H1 (cell line): ENCODE measurements around the gene HTR3E. TPM values are rescaled to one million over a fixed set of nuclear protein-coding genes. Genes with fewer than 3 reads are reported as not detected.

Source experiments
- CTCF ChIA-PET: fragments of 300-600 bp; sonication (Branson Sonifier 250); formaldehyde crosslinking; loops from one replicate; lab custom pipeline; 2021; ENCODE audit not compliant: partially characterized antibody; lab: Charles Lee
- POLR2A ChIA-PET: fragments of 300-600 bp; sonication (Branson Sonifier 250); formaldehyde crosslinking; loops from one replicate; lab custom pipeline; 2021; ENCODE audit warnings: inconsistent platforms; ENCODE audit not compliant: partially characterized antibody; lab: Charles Lee
- DNase-seq, 2 experiments: peaks; one replicate each; pipeline versions ENCODE4 v3.0.0 to v3.0.0-alpha.2; 2010 to 2022; ENCODE audit warnings: low spot score in 2 of 2, low read depth in 1 of 2, mixed read lengths in 1 of 2
- FAIRE-seq: peaks from 2 replicates; lab custom pipeline; 2011; peaks lifted over from hg19 to GRCh38; lab: Jason Lieb, UNC
- H2AFZ ChIP-seq: 2 replicates; pipeline ENCODE4 v1.8.1; 2012; ENCODE audit warnings: low read length, inconsistent platforms
- H2AK5ac ChIP-seq: 2 replicates; pipeline ENCODE4 v1.6.1; 2013; ENCODE audit warnings: low read depth, low read length
- H2BK120ac ChIP-seq: replicated peaks from 2 replicates; pipeline ENCODE3; 2013; ENCODE audit warnings: low read depth, low read length, inconsistent platforms
- H2BK12ac ChIP-seq: 2 replicates; pipeline ENCODE4 v1.6.1; 2013; ENCODE audit warnings: low read depth, low read length
- H2BK15ac ChIP-seq: 2 replicates; pipeline ENCODE4 v1.6.1; 2013; ENCODE audit warnings: low read length
- H2BK20ac ChIP-seq: 2 replicates; pipeline ENCODE4 v1.6.1; 2013; ENCODE audit warnings: low read length
- H2BK5ac ChIP-seq: 2 replicates; pipeline ENCODE4 v1.6.1; 2013; ENCODE audit warnings: low read depth, low read length
- H3K14ac ChIP-seq: 2 replicates; pipeline ENCODE4 v1.6.1; 2013; ENCODE audit warnings: inconsistent platforms; ENCODE audit not compliant: insufficient read length
- H3K18ac ChIP-seq: 2 replicates; pipeline ENCODE4 v1.6.1; 2013; ENCODE audit warnings: low read length; ENCODE audit errors: extremely low read depth
- H3K23ac ChIP-seq: 2 replicates; pipeline ENCODE4 v1.6.1; 2013; ENCODE audit warnings: inconsistent platforms; ENCODE audit not compliant: insufficient read length
- H3K23me2 ChIP-seq: 2 replicates; pipeline ENCODE4 v1.6.1; 2013; ENCODE audit warnings: low read depth, low read length
- H3K27ac ChIP-seq: 2 replicates; pipeline ENCODE4 v1.6.1; 2011; ENCODE audit warnings: low read depth, low read length, inconsistent platforms
- H3K27me3 ChIP-seq, 4 experiments: replicated peaks in 1 of 4; 1 replicate in 1 of 4; 2 replicates in 3 of 4; pipeline versions ENCODE4 v1.6.1 to v1.8.1; 2011 to 2013; ENCODE audit warnings: low read length in 3 of 4, mild to moderate bottlenecking in 3 of 4, inconsistent platforms in 2 of 4, mixed read lengths in 2 of 4, moderate library complexity in 1 of 4; ENCODE audit not compliant: control insufficient read depth in 3 of 4, insufficient read depth in 3 of 4; ENCODE audit errors: extremely low read depth in 1 of 4
- H3K36me3 ChIP-seq, 4 experiments: 2 replicates each; pipeline versions ENCODE4 v1.6.1 to v1.8.1; 2011 to 2013; ENCODE audit warnings: mild to moderate bottlenecking in 4 of 4, low read length in 3 of 4, moderate library complexity in 2 of 4, control low read depth in 1 of 4, inconsistent platforms in 1 of 4; ENCODE audit not compliant: insufficient read depth in 4 of 4, control insufficient read depth in 2 of 4
- H3K4ac ChIP-seq: replicated peaks from 2 replicates; pipeline ENCODE3; 2013; ENCODE audit warnings: low read length, low read depth, mixed read lengths, inconsistent platforms; ENCODE audit not compliant: insufficient read length
- H3K4me1 ChIP-seq, 4 experiments: replicated peaks in 1 of 4; 1 replicate in 1 of 4; 2 replicates in 3 of 4; pipeline versions ENCODE4 v1.6.1 to v1.8.1; 2011 to 2013; ENCODE audit warnings: low read length in 3 of 4, inconsistent platforms in 2 of 4, mixed read lengths in 1 of 4; ENCODE audit not compliant: insufficient read depth in 4 of 4, control insufficient read depth in 3 of 4
- H3K4me2 ChIP-seq, 2 experiments: 2 replicates each; pipeline versions ENCODE4 v1.6.1 to v1.8.1; 2011 to 2013; ENCODE audit warnings: low read depth in 2 of 2, low read length in 2 of 2, control low read depth in 1 of 2, inconsistent platforms in 1 of 2, mild to moderate bottlenecking in 1 of 2; ENCODE audit not compliant: insufficient read depth in 1 of 2
- H3K4me3 ChIP-seq, 4 experiments: fragments of 200-600, 300-600 bp in 1 of 4; sonication (generic), shearing (Covaris generic), sonication (Bioruptor Twin) in 1 of 4; 2 replicates each; pipeline versions ENCODE4 v1.5.1 to v1.8.1; 2011 to 2016; ENCODE audit warnings: low read length in 4 of 4, low read depth in 3 of 4, control low read depth in 2 of 4, inconsistent platforms in 2 of 4, mild to moderate bottlenecking in 2 of 4, mixed read lengths in 1 of 4, moderate library complexity in 1 of 4; ENCODE audit not compliant: insufficient read depth in 2 of 4; ENCODE audit errors: extremely low read depth in 1 of 4
- H3K56ac ChIP-seq: replicated peaks from 2 replicates; pipeline ENCODE3; 2013; ENCODE audit warnings: low read depth, mild to moderate bottlenecking, mixed read lengths, low read length, inconsistent platforms; ENCODE audit not compliant: insufficient read length
- H3K79me1 ChIP-seq: 2 replicates; pipeline ENCODE4 v1.6.1; 2013; ENCODE audit warnings: low read depth, low read length, control low read depth
- H3K79me2 ChIP-seq, 2 experiments: 2 replicates each; pipeline versions ENCODE4 v1.6.1 to v1.8.1; 2012 to 2013; ENCODE audit warnings: low read length in 2 of 2, mild to moderate bottlenecking in 2 of 2, inconsistent platforms in 1 of 2; ENCODE audit not compliant: insufficient read depth in 2 of 2, control insufficient read depth in 1 of 2
- H3K9ac ChIP-seq, 4 experiments: replicated peaks in 1 of 4; 1 replicate in 1 of 4; 2 replicates in 3 of 4; pipeline versions ENCODE4 v1.6.1 to v1.8.1; 2011 to 2013; ENCODE audit warnings: low read depth in 3 of 4, low read length in 3 of 4, control low read depth in 2 of 4, mild to moderate bottlenecking in 2 of 4, moderate library complexity in 2 of 4, inconsistent platforms in 1 of 4; ENCODE audit errors: extremely low read depth in 1 of 4
- H3K9me3 ChIP-seq, 2 experiments: 2 replicates each; pipeline versions ENCODE4 v1.6.1 to v1.8.1; 2012 to 2013; ENCODE audit warnings: mild to moderate bottlenecking in 2 of 2, moderate library complexity in 2 of 2, control low read depth in 1 of 2, inconsistent platforms in 1 of 2, low read depth in 1 of 2, low read length in 1 of 2, mixed read lengths in 1 of 2; ENCODE audit not compliant: insufficient read depth in 2 of 2
- H4K20me1 ChIP-seq, 2 experiments: replicated peaks in 1 of 2; 2 replicates each; pipeline versions ENCODE3 to v1.8.1; 2011 to 2013; ENCODE audit warnings: inconsistent platforms in 2 of 2, low read length in 2 of 2, mild to moderate bottlenecking in 1 of 2; ENCODE audit not compliant: insufficient read depth in 2 of 2, control insufficient read depth in 1 of 2
- H4K5ac ChIP-seq: 2 replicates; pipeline ENCODE4 v1.6.1; 2013; ENCODE audit warnings: low read length, low read depth, mixed read lengths, inconsistent platforms; ENCODE audit not compliant: insufficient read length
- H4K8ac ChIP-seq: 2 replicates; pipeline ENCODE4 v1.8.0; 2013; ENCODE audit warnings: mild to moderate bottlenecking, moderate library complexity, low read length, inconsistent platforms; ENCODE audit not compliant: insufficient read depth; ENCODE audit errors: extremely low read depth
- H4K91ac ChIP-seq: replicated peaks from 2 replicates; pipeline ENCODE3; 2013; ENCODE audit warnings: low read length, mixed read lengths, inconsistent platforms; ENCODE audit not compliant: insufficient read length
- KDM5A ChIP-seq: fragments of 200-600 bp; IDR thresholded peaks from 2 replicates; pipeline ENCODE4 v1.7.1; 2012; ENCODE audit warnings: mild to moderate bottlenecking, low read length, inconsistent platforms, mixed read lengths
- TAF7 ChIP-seq: optimal IDR thresholded peaks from 2 replicates; pipeline ENCODE3; 2011; ENCODE audit warnings: low read depth, mild to moderate bottlenecking, inconsistent platforms, low read length, moderate library complexity, borderline replicate concordance
- WGBS, 2 experiments: shearing (Covaris generic) in 1 of 2; methylation state at CpG; one replicate each; pipeline versions ENCODE4 v1.1.6 to v1.1.7; 2013 to 2015; ENCODE audit warnings: low lambda C conversion rate in 2 of 2, mixed read lengths in 2 of 2, inconsistent platforms in 1 of 2, low coverage in 1 of 2, missing lambda C conversion rate in 1 of 2; ENCODE audit not compliant: insufficient replicate concordance in 2 of 2, insufficient coverage in 1 of 2, insufficient read length in 1 of 2; ENCODE audit errors: extremely low coverage in 1 of 2, missing lambda C conversion rate in 1 of 2; 5-methylcytosine and 5-hydroxymethylcytosine counted together
- polyA plus RNA-seq, 7 experiments: library from polyadenylated mRNA; depleted of rRNA in 3 of 7; stranded (reverse) in 5 of 7; unstranded in 2 of 7; fragments of >200 nt in 5 of 7; fragments of 200-250 nt in 2 of 7; gene quantifications; 1 replicate in 5 of 7; 2 replicates in 1 of 7; 4 replicates in 1 of 7; pipeline versions ENCODE4 v1.2.1 to v1.2.3, GENCODE V29; 2011 to 2013; ENCODE audit warnings: missing spikeins in 2 of 7, mixed read lengths in 2 of 7
- total RNA-seq: library from RNA; stranded (reverse); fragmentation: NEBNext Ultra II Directional; extraction: Animal tissue kit (Norgen Biotek cat#: 25700); gene quantifications from 2 replicates; pipeline ENCODE4 v1.2.1, GENCODE V29; 2021

Gene HTR3E
- total and polyA plus RNA-seq, 2 of the 8 experiments (the other 6 are each of a cell fraction or from before 2014, with no cell fraction given), result not detected

- H3K4ac ChIP-seq, result no peak overlapping the region
- no peak overlapping the region for H2AK5ac ChIP-seq
- H3K4me3 ChIP-seq, result no peak overlapping the region
- no peak overlapping the region for H4K91ac ChIP-seq
- H3K14ac ChIP-seq, result no peak overlapping the region
- H4K5ac ChIP-seq, result no peak overlapping the region
- no peak overlapping the region for H3K23ac ChIP-seq
- TF ChIP-seq TAF7 (no peak), KDM5A (no peak)
- no peak overlapping the region for H2AFZ ChIP-seq
- H3K36me3 ChIP-seq, result peaks cover 5 to 25% (median 15%) of the 10 kb centered on the region in 4 experiments
- H2BK120ac ChIP-seq, result no peak overlapping the region
- POLR2A ChIA-PET, result interaction anchor here (1.2 to 4.6 kb wide), 2 partner anchors 13 to 171 kb away, joined by 3 to 26 read pairs; partner anchors contain the start of gene EIF2B5
- H3K56ac ChIP-seq, result no peak overlapping the region
- no peaks in the 10 kb centered on the region for H3K23me2 ChIP-seq
- 88% methylated on average over 3 of the region's 3 CpGs; no CpG with 5 or more reads in 1 of the 2 experiments for WGBS, 2 experiments
- H4K8ac ChIP-seq, result no peak overlapping the region
- no peak overlapping the region for H2BK20ac ChIP-seq
- no peaks in the 10 kb centered on the region for H4K20me1 ChIP-seq
- no peak overlapping the region for H3K4me2 ChIP-seq
- no peak overlapping the region for H3K9ac ChIP-seq
- H3K4me1 ChIP-seq, result no peaks in the 10 kb centered on the region
- H3K27me3 ChIP-seq, result no peaks in the 10 kb centered on the region
- no peaks in the 10 kb centered on the region for H3K79me2 ChIP-seq
- no peaks in the 10 kb centered on the region for H3K9me3 ChIP-seq
- FAIRE-seq, result no peak
- H3K79me1 ChIP-seq, result no peaks in the 10 kb centered on the region
- no peak overlapping the region for H2BK12ac ChIP-seq
- no peak overlapping the region for H2BK5ac ChIP-seq
- no peak overlapping the region for H3K27ac ChIP-seq
- H2BK15ac ChIP-seq, result no peak overlapping the region
- H3K18ac ChIP-seq, result no peak overlapping the region
- CTCF ChIA-PET, result interaction anchor here (1.6 kb wide), 1 partner anchor 42 kb away, joined by 3 read pairs; no protein-coding TSS in a partner anchor
- DNase-seq, result no peak
Measured at GRCh38 chr3:184148076-184148475, 51.2 kb downstream of the HTR3E start.
